Naive thymus-derived CD8-positive, alpha-beta T cell (primary cell): Measurements from ENCODE around the gene OR9A4. TPM values are rescaled to one million over a fixed set of nuclear protein-coding genes. Genes with fewer than 3 reads are reported as not detected.
A peak's percentile ranks its signal among the peaks of the same experiment; 100 is the strongest.

Source experiments
- ATAC-seq, 2 donors: fragments of 150-1000 bp; cut with Tn5 transposase in 1 of 2; sonication (Bioruptor Pico), chemical (Tn5 transposase) in 1 of 2; 1 replicate in 1 of 2; 2 replicates in 1 of 2; pipeline ENCODE4 v1.10.0; 2021; ENCODE audit warnings: mild to moderate bottlenecking in 2 of 2, moderate library complexity in 2 of 2
- POLR2A ChIA-PET: fragments of 350-600 bp; sonication (Branson Sonifier 250); formaldehyde crosslinking; loops from one replicate; lab custom pipeline; 2021; ENCODE audit warnings: antibody characterized with exemption; lab: Charles Lee
- DNase-seq, 10 donors: peaks; one replicate each; pipeline versions ENCODE4 v3.0.0 to v3.0.0-alpha.2; 2020 to 2022
- H3K27ac Mint-ChIP-seq, 10 donors: one replicate each; pipeline ENCODE4 v1.8.0; 2020 to 2022; ENCODE audit warnings: mild to moderate bottlenecking in 10 of 10, mixed read lengths in 10 of 10, moderate library complexity in 4 of 10, inconsistent platforms in 1 of 10
- H3K27me3 Mint-ChIP-seq, 5 donors: one replicate each; pipeline ENCODE4 v1.8.0; 2021 to 2022; ENCODE audit warnings: mixed read lengths in 5 of 5
- H3K36me3 Mint-ChIP-seq, 3 donors: one replicate each; pipeline ENCODE4 v1.8.0; 2020 to 2022; ENCODE audit warnings: mixed read lengths in 3 of 3, mild to moderate bottlenecking in 2 of 3, inconsistent platforms in 1 of 3
- H3K4me1 Mint-ChIP-seq, 4 donors: one replicate each; pipeline ENCODE4 v1.8.0; 2021 to 2022; ENCODE audit warnings: mixed read lengths in 4 of 4
- H3K4me3 Mint-ChIP-seq, 10 donors: one replicate each; pipeline ENCODE4 v1.8.0; 2020 to 2022; ENCODE audit warnings: mild to moderate bottlenecking in 10 of 10, mixed read lengths in 10 of 10, moderate library complexity in 6 of 10, inconsistent platforms in 1 of 10
- H3K9me3 Mint-ChIP-seq, 9 donors: one replicate each; pipeline ENCODE4 v1.8.0; 2020 to 2022; ENCODE audit warnings: mixed read lengths in 9 of 9, mild to moderate bottlenecking in 3 of 9, inconsistent platforms in 1 of 9, moderate library complexity in 1 of 9
- polyA plus RNA-seq, 3 donors: library from polyadenylated mRNA; unstranded; fragments of 300-500 nt; fragmentation: Illumina TruSeq; gene quantifications; one replicate each; pipeline ENCODE4 v1.2.3, GENCODE V29; 2021
- total RNA-seq, 8 experiments: library from RNA in 2 of 8; stranded (reverse) in 2 of 8; gene quantifications; one replicate each; pipeline ENCODE4 v1.2.3 and lab custom pipeline; 2021 to 2026

Gene OR9A4
- total and polyA plus RNA-seq, 5 experiments from 2014 or later = not detected

GRCh38 chr7:141911391-141911790, 4.8 kb upstream of the OR9A4 start:
- H3K27me3 Mint-ChIP-seq = peaks cover 4 to 28% (median 11%) of the 10 kb centered on the region in 5 donors
- no peaks in the 10 kb centered on the region for H3K4me1 Mint-ChIP-seq
- no peak overlapping the region for H3K27ac Mint-ChIP-seq
- POLR2A ChIA-PET = no interaction called here
- no peaks in the 10 kb centered on the region for H3K9me3 Mint-ChIP-seq
- no peak for DNase-seq
- no peak overlapping the region for H3K4me3 Mint-ChIP-seq
- no peak for ATAC-seq
- no peaks in the 10 kb centered on the region for H3K36me3 Mint-ChIP-seq

GRCh38 chr7:141915565-141915964, 634 bp upstream of the OR9A4 start:
- POLR2A ChIA-PET = no interaction called here
- no peak for DNase-seq
- Mint-ChIP-seq H3K4me3 (no peak overlapping the region), H3K27ac (no peak overlapping the region), H3K4me1 (no peaks in the 10 kb centered on the region), H3K9me3 (peaks cover 0 to 5% (median 2%) of the 10 kb centered on the region in 9 donors), H3K36me3 (no peaks in the 10 kb centered on the region), H3K27me3 (peaks cover 4 to 14% (median 9%) of the 10 kb centered on the region in 5 donors)
- ATAC-seq = no peak

- Mint-ChIP-seq H3K4me1 (no peaks in the 10 kb centered on the region), H3K9me3 (peaks cover 0 to 5% (median 2%) of the 10 kb centered on the region in 9 donors), H3K27ac (peak overlapping the region in 1 of 10 donors; percentile 3), H3K4me3 (no peak overlapping the region), H3K27me3 (peaks cover 0 to 3% (median 0%) of the 10 kb centered on the region in 5 donors), H3K36me3 (no peaks in the 10 kb centered on the region)
- DNase-seq (no peak), ATAC-seq (no peak)
- POLR2A ChIA-PET = no interaction called here
Observed at GRCh38 chr7:141920281-141920680, 4.1 kb downstream of the OR9A4 start.

- no peak for DNase-seq
- Mint-ChIP-seq H3K27me3 (peaks cover 2 to 24% (median 8%) of the 10 kb centered on the region in 5 donors), H3K36me3 (peaks cover 0 to 8% (median 2%) of the 10 kb centered on the region in 3 donors), H3K4me3 (no peak overlapping the region), H3K27ac (no peak overlapping the region), H3K9me3 (peaks cover 0 to 16% (median 6%) of the 10 kb centered on the region in 9 donors), H3K4me1 (no peaks in the 10 kb centered on the region)
- ATAC-seq = no peak
- POLR2A ChIA-PET = no interaction called here
Observed at GRCh38 chr7:141928146-141928844, 12.1 kb downstream of the OR9A4 start.

GRCh38 chr7:141928845-141929195, 12.6 kb downstream of the OR9A4 start:
- DNase-seq (no peak), ATAC-seq (no peak)
- Mint-ChIP-seq H3K36me3 (peaks cover 0 to 8% (median 2%) of the 10 kb centered on the region in 3 donors), H3K27ac (no peak overlapping the region), H3K4me3 (no peak overlapping the region), H3K27me3 (peaks cover 2 to 28% (median 9%) of the 10 kb centered on the region in 5 donors), H3K4me1 (no peaks in the 10 kb centered on the region), H3K9me3 (peaks cover 0 to 16% (median 6%) of the 10 kb centered on the region in 9 donors)
- POLR2A ChIA-PET = no interaction called here

- Mint-ChIP-seq H3K27me3 (peaks cover 2 to 36% (median 15%) of the 10 kb centered on the region in 5 donors), H3K4me1 (no peaks in the 10 kb centered on the region), H3K9me3 (peaks cover 0 to 16% (median 7%) of the 10 kb centered on the region in 9 donors), H3K36me3 (peaks cover 0 to 8% (median 2%) of the 10 kb centered on the region in 3 donors), H3K27ac (no peak overlapping the region), H3K4me3 (no peak overlapping the region)
- no peak for ATAC-seq
- DNase-seq = no peak
- POLR2A ChIA-PET = no interaction called here
Observed at GRCh38 chr7:141930211-141930610, 14.0 kb downstream of the OR9A4 start.

GRCh38 chr7:141941075-141941474, 24.9 kb downstream of the OR9A4 start:
- DNase-seq (no peak), ATAC-seq (no peak)
- Mint-ChIP-seq H3K27me3 (peaks cover 0 to 4% (median 4%) of the 10 kb centered on the region in 5 donors), H3K4me1 (peaks cover 0 to 4% (median 0%) of the 10 kb centered on the region in 4 donors), H3K4me3 (no peak overlapping the region), H3K36me3 (peaks cover 0 to 22% (median 7%) of the 10 kb centered on the region in 3 donors), H3K9me3 (peaks cover 12 to 40% (median 31%) of the 10 kb centered on the region in 9 donors), H3K27ac (no peak overlapping the region)
- POLR2A ChIA-PET = no interaction called here

GRCh38 chr7:141943846-141944245, 27.6 kb downstream of the OR9A4 start:
- ATAC-seq (no peak), DNase-seq (no peak)
- Mint-ChIP-seq H3K4me1 (peaks cover 0 to 4% (median 0%) of the 10 kb centered on the region in 4 donors), H3K27me3 (peaks cover 0 to 4% (median 1%) of the 10 kb centered on the region in 5 donors), H3K4me3 (no peak overlapping the region), H3K27ac (no peak overlapping the region), H3K9me3 (peaks cover 12 to 38% (median 30%) of the 10 kb centered on the region in 9 donors), H3K36me3 (peaks cover 0 to 22% (median 7%) of the 10 kb centered on the region in 3 donors)
- POLR2A ChIA-PET = no interaction called here

GRCh38 chr7:141944811-141945210, 28.6 kb downstream of the OR9A4 start:
- peaks cover 0 to 22% (median 7%) of the 10 kb centered on the region in 3 donors for H3K36me3 Mint-ChIP-seq
- H3K4me3 Mint-ChIP-seq = no peak overlapping the region
- peaks cover 0 to 3% (median 0%) of the 10 kb centered on the region in 5 donors for H3K27me3 Mint-ChIP-seq
- DNase-seq (no peak), ATAC-seq (no peak)
- no peak overlapping the region for H3K27ac Mint-ChIP-seq
- peaks cover 8 to 29% (median 23%) of the 10 kb centered on the region in 9 donors for H3K9me3 Mint-ChIP-seq
- POLR2A ChIA-PET = no interaction called here
- peaks cover 0 to 4% (median 0%) of the 10 kb centered on the region in 4 donors for H3K4me1 Mint-ChIP-seq

- no peak overlapping the region for H3K4me3 Mint-ChIP-seq
- POLR2A ChIA-PET = no interaction called here
- no peak for DNase-seq
- H3K4me1 Mint-ChIP-seq = peaks cover 0 to 4% (median 0%) of the 10 kb centered on the region in 4 donors
- peaks cover 0 to 3% (median 1%) of the 10 kb centered on the region in 5 donors for H3K27me3 Mint-ChIP-seq
- ATAC-seq = no peak
- no peak overlapping the region for H3K27ac Mint-ChIP-seq
- peaks cover 6 to 23% (median 18%) of the 10 kb centered on the region in 9 donors for H3K9me3 Mint-ChIP-seq
- H3K36me3 Mint-ChIP-seq = peaks cover 0 to 17% (median 4%) of the 10 kb centered on the region in 3 donors
Observed at GRCh38 chr7:141945356-141945755, 29.2 kb downstream of the OR9A4 start.

- no peak for ATAC-seq
- H3K27me3 Mint-ChIP-seq = peaks cover 0 to 9% (median 1%) of the 10 kb centered on the region in 5 donors
- POLR2A ChIA-PET = no interaction called here
- no peak within 1 kb of the TSS for H3K4me3 Mint-ChIP-seq
- no peak for DNase-seq
- H3K36me3 Mint-ChIP-seq = peaks cover 0 to 7% (median 0%) of the 10 kb centered on the region in 3 donors
- peaks cover 0 to 4% (median 0%) of the 10 kb centered on the region in 4 donors for H3K4me1 Mint-ChIP-seq
- peaks cover 0 to 9% (median 7%) of the 10 kb centered on the region in 9 donors for H3K9me3 Mint-ChIP-seq
- peak within 1 kb of the TSS in 1 of 10 donors; percentile 4 for H3K27ac Mint-ChIP-seq
Observed at GRCh38 chr7:141946796-141947195, 30.6 kb downstream of the OR9A4 start, which contains the start of gene CLEC5A. CLEC5A (minus strand) TSS chr7:141946974; CDS start chr7:141946292, 682 bp downstream.

- no peaks in the 10 kb centered on the region for H3K9me3 Mint-ChIP-seq
- H3K4me3 Mint-ChIP-seq = no peak overlapping the region
- DNase-seq = no peak
- no peak overlapping the region for H3K27ac Mint-ChIP-seq
- peaks cover 0 to 4% (median 0%) of the 10 kb centered on the region in 4 donors for H3K4me1 Mint-ChIP-seq
- peaks cover 0 to 9% (median 0%) of the 10 kb centered on the region in 5 donors for H3K27me3 Mint-ChIP-seq
- H3K36me3 Mint-ChIP-seq = no peaks in the 10 kb centered on the region
- POLR2A ChIA-PET = no interaction called here
- ATAC-seq = no peak
Observed at GRCh38 chr7:141949021-141949420, 32.8 kb downstream of the OR9A4 start.

- H3K4me1 Mint-ChIP-seq = peaks cover 0 to 4% (median 0%) of the 10 kb centered on the region in 4 donors
- ATAC-seq = no peak
- H3K36me3 Mint-ChIP-seq = no peaks in the 10 kb centered on the region
- H3K27me3 Mint-ChIP-seq = peaks cover 0 to 9% (median 0%) of the 10 kb centered on the region in 5 donors
- no peak for DNase-seq
- no peak overlapping the region for H3K27ac Mint-ChIP-seq
- POLR2A ChIA-PET = no interaction called here
- H3K9me3 Mint-ChIP-seq = no peaks in the 10 kb centered on the region
- H3K4me3 Mint-ChIP-seq = no peak overlapping the region
Observed at GRCh38 chr7:141949451-141949850, 33.3 kb downstream of the OR9A4 start.
